Measurements from ENCODE around the gene ZNF628.

GRCh38 chr19:55485439-55486011 is 9.1 kb downstream of the ZNF628 start:
- TF ChIP-seq, protein P1, sequence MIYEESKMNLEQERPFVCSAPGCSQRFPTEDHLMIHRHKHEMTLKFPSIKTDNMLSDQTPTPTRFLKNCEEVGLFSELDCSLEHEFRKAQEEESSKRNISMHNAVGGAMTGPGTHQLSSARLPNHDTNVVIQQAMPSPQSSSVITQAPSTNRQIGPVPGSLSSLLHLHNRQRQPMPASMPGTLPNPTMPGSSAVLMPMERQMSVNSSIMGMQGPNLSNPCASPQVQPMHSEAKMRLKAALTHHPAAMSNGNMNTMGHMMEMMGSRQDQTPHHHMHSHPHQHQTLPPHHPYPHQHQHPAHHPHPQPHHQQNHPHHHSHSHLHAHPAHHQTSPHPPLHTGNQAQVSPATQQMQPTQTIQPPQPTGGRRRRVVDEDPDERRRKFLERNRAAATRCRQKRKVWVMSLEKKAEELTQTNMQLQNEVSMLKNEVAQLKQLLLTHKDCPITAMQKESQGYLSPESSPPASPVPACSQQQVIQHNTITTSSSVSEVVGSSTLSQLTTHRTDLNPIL (CRISPR knock-in tag; IDR thresholded peaks at IDR 0.05; ENCODE audit: low read depth): no peak
- TF ChIP-seq, protein P2, sequence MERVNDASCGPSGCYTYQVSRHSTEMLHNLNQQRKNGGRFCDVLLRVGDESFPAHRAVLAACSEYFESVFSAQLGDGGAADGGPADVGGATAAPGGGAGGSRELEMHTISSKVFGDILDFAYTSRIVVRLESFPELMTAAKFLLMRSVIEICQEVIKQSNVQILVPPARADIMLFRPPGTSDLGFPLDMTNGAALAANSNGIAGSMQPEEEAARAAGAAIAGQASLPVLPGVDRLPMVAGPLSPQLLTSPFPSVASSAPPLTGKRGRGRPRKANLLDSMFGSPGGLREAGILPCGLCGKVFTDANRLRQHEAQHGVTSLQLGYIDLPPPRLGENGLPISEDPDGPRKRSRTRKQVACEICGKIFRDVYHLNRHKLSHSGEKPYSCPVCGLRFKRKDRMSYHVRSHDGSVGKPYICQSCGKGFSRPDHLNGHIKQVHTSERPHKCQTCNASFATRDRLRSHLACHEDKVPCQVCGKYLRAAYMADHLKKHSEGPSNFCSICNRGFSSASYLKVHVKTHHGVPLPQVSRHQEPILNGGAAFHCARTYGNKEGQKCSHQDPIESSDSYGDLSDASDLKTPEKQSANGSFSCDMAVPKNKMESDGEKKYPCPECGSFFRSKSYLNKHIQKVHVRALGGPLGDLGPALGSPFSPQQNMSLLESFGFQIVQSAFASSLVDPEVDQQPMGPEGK (CRISPR knock-in tag; IDR thresholded peaks at IDR 0.05; ENCODE audit: borderline replicate concordance): 0 out of 2 replicates have a peak, but pooled peaks have one; percentile 28
- TF ChIP-seq ZFP3 (CRISPR knock-in tag; IDR thresholded peaks at IDR 0.05): no peak
- TF ChIP-seq OSR1 (CRISPR knock-in tag; IDR thresholded peaks at IDR 0.05): no peak

All from SK-N-SH treated with all-trans-retinoic acid at 6 μM for 48 hours (cell line).